NCI-H1930 (cell line): Measurements from ENCODE around the gene ARHGEF3.
"Not testable (repeated sequence)": the region's sequence is repeated elsewhere in the genome, so short reads cannot be mapped to it uniquely, and the experiment has no call there.

Source experiments
- DNase-seq, 2 experiments: peaks; one replicate each; lab custom pipeline; 2025; lab: John Stamatoyannopoulos, UW

Gene ARHGEF3

GRCh38 chr3:56725175-56725574 lies 76.6 kb downstream of the ARHGEF3 start:
- no peak for DNase-seq

- no peak for DNase-seq
These were observed 77.1 kb downstream of the ARHGEF3 start for GRCh38 chr3:56724676-56725075.

- no peak for DNase-seq
These were observed 80.9 kb downstream of the ARHGEF3 start for GRCh38 chr3:56720849-56721248.

- not testable (repeated sequence) for DNase-seq
These were observed 82.9 kb downstream of the ARHGEF3 start for GRCh38 chr3:56718809-56719208.

GRCh38 chr3:56711344-56711743 lies 90.4 kb downstream of the ARHGEF3 start:
- no peak for DNase-seq

GRCh38 chr3:56707412-56707811 lies 94.3 kb downstream of the ARHGEF3 start:
- not testable (repeated sequence) for DNase-seq

- no peak for DNase-seq
These were observed 95.1 kb downstream of the ARHGEF3 start for GRCh38 chr3:56706629-56707028.

GRCh38 chr3:56704706-56705105 lies 97.0 kb downstream of the ARHGEF3 start:
- no peak for DNase-seq

- peak; percentile 14 to 58 for DNase-seq
These were observed 99.0 kb downstream of the ARHGEF3 start for GRCh38 chr3:56702490-56703315.

GRCh38 chr3:56700151-56700550 lies 101.6 kb downstream of the ARHGEF3 start:
- DNase-seq = no peak

GRCh38 chr3:56694867-56695683 lies 106.7 kb downstream of the ARHGEF3 start:
- no peak for DNase-seq

- DNase-seq = no peak
These were observed 108.0 kb downstream of the ARHGEF3 start for GRCh38 chr3:56693750-56694149.

- DNase-seq = not testable (repeated sequence)
These were observed 109.0 kb downstream of the ARHGEF3 start for GRCh38 chr3:56692520-56693433.

- DNase-seq = not testable (repeated sequence)
These were observed 109.8 kb downstream of the ARHGEF3 start for GRCh38 chr3:56692001-56692365.

- no peak for DNase-seq
These were observed 110.4 kb downstream of the ARHGEF3 start for GRCh38 chr3:56691165-56692000.

GRCh38 chr3:56689303-56689702 lies 112.4 kb downstream of the ARHGEF3 start:
- no peak for DNase-seq

GRCh38 chr3:56688191-56688590 lies 113.6 kb downstream of the ARHGEF3 start:
- DNase-seq = no peak

GRCh38 chr3:56684029-56684428 lies 117.7 kb downstream of the ARHGEF3 start:
- no peak for DNase-seq

- DNase-seq = peak; percentile 53 to 78
These were observed 118.5 kb downstream of the ARHGEF3 start, which contains the start of gene TASOR for GRCh38 chr3:56683122-56683817. Gene TASOR (minus strand): TSS chr3:56683265. CDS start chr3:56683006, 259 bp downstream.

- peak; percentile 28 to 37 for DNase-seq
These were observed 119.2 kb downstream of the ARHGEF3 start for GRCh38 chr3:56682462-56683121.
